Upper lobe of right lung (tissue), 1 donor: Measurements from ENCODE around the gene PDE1C. TPM values are rescaled to one million over a fixed set of nuclear protein-coding genes. Genes with fewer than 3 reads are reported as not detected.
A peak's percentile ranks its signal among the peaks of the same experiment; 100 is the strongest.

Source experiments
- ATAC-seq: fragments of 200-7000 bp; cut with Tn5 transposase; one replicate; pipeline ENCODE4 v1.9.1; 2020; ENCODE audit warnings: mild to moderate bottlenecking, moderate library complexity
- DNase-seq: peaks from one replicate; pipeline ENCODE4 v3.0.0-alpha.2; 2020
- H3K27ac ChIP-seq: fragments of 200-600 bp; one replicate; pipeline ENCODE4 v1.8.0; 2022
- H3K27me3 ChIP-seq: fragments of 200-600 bp; one replicate; pipeline ENCODE4 v1.8.0; 2022; ENCODE audit warnings: mild to moderate bottlenecking
- H3K36me3 ChIP-seq: fragments of 200-600 bp; one replicate; pipeline ENCODE4 v1.8.0; 2022
- H3K4me1 ChIP-seq: fragments of 200-600 bp; one replicate; pipeline ENCODE4 v1.8.0; 2022
- H3K4me3 ChIP-seq: fragments of 200-600 bp; one replicate; pipeline ENCODE4 v1.8.0; 2022; ENCODE audit warnings: mild to moderate bottlenecking
- H3K9me3 ChIP-seq: fragments of 200-600 bp; one replicate; pipeline ENCODE4 v1.8.0; 2022
- CTCF ChIP-seq: fragments of 200-600 bp; IDR thresholded peaks from one replicate; pipeline ENCODE4 v1.8.0; 2022; ENCODE audit warnings: antibody characterized with exemption
- intact Hi-C: fragments of 100-400 bp; cut with DNase I; formaldehyde crosslinking; loops from one replicate; pipeline ENCODE4 v1.11.0; 2022
- total RNA-seq: library from RNA; stranded (reverse); fragmentation: NEBNext Ultra II Directional; extraction: Animal tissue kit (Norgen Biotek cat#: 25700); gene quantifications from one replicate; pipeline ENCODE4 v1.2.1, GENCODE V29; 2021
- donor health status: DM: no; HTN: yes; CAD: no; lungs with severe emphysema.

The PDE1C gene
- total RNA-seq, 1 donor from 2014 or later: 13.0 TPM

DNA sequence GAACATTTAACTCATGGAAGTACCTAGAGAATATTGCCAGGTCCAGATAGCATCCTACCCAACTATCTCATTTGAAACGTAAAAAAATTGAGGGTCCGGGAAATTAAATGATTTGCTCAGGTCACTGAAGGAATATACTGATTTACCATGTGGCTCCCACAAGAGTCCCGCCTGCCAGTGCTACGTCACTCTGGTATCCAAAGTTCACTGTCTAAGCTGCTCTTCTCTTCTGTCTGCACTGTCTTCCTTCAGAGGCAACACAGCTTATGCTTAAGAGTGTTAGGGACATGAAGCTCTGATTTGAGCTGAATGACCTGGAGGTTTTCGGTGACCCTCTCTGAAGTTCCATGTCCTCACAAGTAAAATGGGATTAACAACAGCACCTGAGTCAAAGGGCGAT lies 114.6 kb downstream of the PDE1C start:
- no peak for TF ChIP-seq CTCF
- no peak for ATAC-seq
- no peak for DNase-seq

DNA sequence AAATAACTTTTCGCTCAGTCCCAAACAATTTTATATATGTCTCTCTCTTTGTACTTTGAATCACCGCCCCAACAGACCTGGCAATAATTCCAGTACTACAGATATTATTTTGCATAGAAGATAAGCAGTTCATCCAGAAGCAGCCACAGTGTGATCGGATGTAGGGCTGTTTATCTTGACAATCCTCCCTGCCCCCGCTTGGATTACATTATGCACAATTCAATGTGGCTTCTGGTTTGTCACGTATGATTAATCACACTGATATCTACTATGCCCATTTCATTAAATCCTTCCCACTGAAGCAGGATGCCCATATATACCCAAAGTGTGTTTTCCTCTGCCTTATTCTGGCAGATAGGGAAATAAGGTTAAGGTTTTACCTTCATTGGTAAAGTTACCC lies 115.2 kb downstream of the PDE1C start:
- no peaks in the 10 kb centered on the region for H3K4me1 ChIP-seq
- no peaks in the 10 kb centered on the region for H3K36me3 ChIP-seq
- H3K27ac ChIP-seq: no peak overlapping the region
- no peak overlapping the region for H3K4me3 ChIP-seq
- H3K9me3 ChIP-seq: no peaks in the 10 kb centered on the region
- no peak for DNase-seq
- no peak for ATAC-seq
- intact Hi-C loops: no loop called here
- H3K27me3 ChIP-seq: no peaks in the 10 kb centered on the region
- no peak for TF ChIP-seq CTCF

More for the DNA sequence above, 114.6 kb downstream of the PDE1C start:
- Histone ChIP-seq H3K27me3 (no peaks in the 10 kb centered on the region), H3K9me3 (no peaks in the 10 kb centered on the region), H3K4me1 (no peaks in the 10 kb centered on the region), H3K36me3 (no peaks in the 10 kb centered on the region), H3K27ac (no peak overlapping the region), H3K4me3 (no peak overlapping the region)
- intact Hi-C loops: no loop called here

DNA sequence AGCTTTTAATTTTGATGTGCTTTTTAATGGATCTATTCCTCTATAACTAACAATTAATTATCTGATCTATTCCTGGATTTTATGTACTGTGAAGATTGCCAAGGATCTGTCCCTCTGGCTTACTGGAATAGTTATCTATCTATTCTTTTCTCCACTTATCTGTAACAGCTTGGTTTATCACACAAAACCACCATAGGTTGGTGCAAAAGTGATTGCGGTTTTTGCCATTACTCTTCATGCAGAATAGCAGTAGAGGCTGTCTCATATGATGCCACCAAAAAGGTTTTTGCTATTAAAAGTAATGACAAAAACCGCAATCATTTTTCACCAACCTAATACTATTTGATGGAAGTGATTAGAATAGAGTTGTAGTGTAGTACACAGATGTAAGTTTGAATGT lies 115.7 kb downstream of the PDE1C start:
- TF ChIP-seq CTCF: no peak
- no peaks in the 10 kb centered on the region for H3K9me3 ChIP-seq
- no peaks in the 10 kb centered on the region for H3K36me3 ChIP-seq
- H3K27me3 ChIP-seq: no peaks in the 10 kb centered on the region
- DNase-seq: no peak
- no peak for ATAC-seq
- H3K4me3 ChIP-seq: no peak overlapping the region
- H3K27ac ChIP-seq: no peak overlapping the region
- intact Hi-C loops: no loop called here
- no peaks in the 10 kb centered on the region for H3K4me1 ChIP-seq

DNA sequence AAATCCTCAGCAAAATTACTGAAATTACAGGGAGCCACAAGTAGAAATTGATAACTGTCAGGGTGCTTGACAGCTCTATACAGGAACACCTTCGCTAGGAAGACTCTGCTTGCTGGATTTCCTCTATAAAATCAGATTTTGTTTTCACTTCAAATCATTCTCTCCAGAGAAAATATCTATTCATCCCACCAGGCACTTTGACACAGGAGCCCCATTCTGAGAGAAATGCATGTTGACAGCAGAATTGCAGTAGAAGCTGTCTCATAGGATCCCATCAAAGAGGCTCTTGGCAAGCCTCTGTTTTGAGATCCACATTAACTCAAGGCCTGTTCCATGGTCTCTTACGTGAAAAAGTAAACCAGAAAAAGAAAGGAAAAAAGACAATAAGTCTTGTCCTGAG lies 116.8 kb downstream of the PDE1C start:
- no peak overlapping the region for H3K4me3 ChIP-seq
- H3K4me1 ChIP-seq: no peaks in the 10 kb centered on the region
- no peak for TF ChIP-seq CTCF
- no peaks in the 10 kb centered on the region for H3K36me3 ChIP-seq
- DNase-seq (no peak), ATAC-seq (no peak)
- H3K9me3 ChIP-seq: no peaks in the 10 kb centered on the region
- no peak overlapping the region for H3K27ac ChIP-seq
- no peaks in the 10 kb centered on the region for H3K27me3 ChIP-seq
- intact Hi-C loops: no loop called here

DNA sequence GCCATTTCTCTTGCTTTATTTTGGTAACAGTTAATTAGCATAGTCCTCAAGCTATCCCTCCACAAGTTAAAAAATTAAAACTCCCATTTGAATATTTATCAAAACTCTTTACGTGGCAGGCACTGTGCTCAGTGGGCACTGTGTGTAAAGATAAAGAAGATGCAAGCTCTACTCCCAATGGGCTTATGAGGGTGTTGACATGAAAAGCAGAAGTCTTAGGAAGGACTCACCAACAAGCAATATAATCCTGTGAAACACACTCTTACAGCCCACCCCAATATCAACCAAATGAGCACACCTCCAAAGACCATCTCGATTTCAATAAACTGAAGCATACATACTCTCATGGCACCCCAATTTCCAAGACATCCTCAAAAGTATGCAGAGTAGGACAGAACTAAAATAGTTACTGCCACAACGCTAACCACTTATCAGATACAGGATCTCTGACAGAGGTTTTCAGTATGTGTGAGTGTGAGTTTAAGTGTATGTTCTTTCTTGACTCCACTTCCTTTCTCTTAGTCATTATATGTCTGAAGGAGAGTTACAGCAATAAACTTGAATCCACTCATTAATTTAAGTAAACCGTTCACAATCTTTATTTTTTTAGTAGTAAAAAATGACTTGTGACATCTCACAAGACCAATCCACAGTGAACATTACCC lies 120.0 kb downstream of the PDE1C start:
- H3K4me1 ChIP-seq: no peaks in the 10 kb centered on the region
- no peak overlapping the region for H3K27ac ChIP-seq
- DNase-seq (no peak), ATAC-seq (no peak)
- H3K27me3 ChIP-seq: no peaks in the 10 kb centered on the region
- no peak for TF ChIP-seq CTCF
- intact Hi-C loops: no loop called here
- H3K9me3 ChIP-seq: peaks cover 8% of the 10 kb centered on the region
- no peak overlapping the region for H3K4me3 ChIP-seq
- H3K36me3 ChIP-seq: no peaks in the 10 kb centered on the region

DNA sequence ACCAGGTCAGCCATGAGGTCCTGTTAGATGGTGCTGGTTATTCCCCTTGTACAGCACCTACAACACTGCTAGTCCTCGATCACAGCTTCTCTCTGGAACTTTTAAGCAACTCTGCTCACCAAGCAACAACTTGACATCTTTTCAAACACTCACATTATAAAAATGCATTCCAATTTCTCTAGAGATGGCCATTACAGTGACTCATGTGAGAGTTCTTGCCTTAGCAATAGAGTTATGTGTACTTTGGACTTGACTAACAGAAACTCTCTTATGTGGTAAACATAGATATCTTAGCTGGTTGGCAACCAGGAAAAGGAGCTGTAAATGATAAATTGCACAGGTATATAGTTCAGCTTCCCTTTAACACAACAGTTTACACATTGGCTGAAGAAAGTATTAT lies 122.2 kb downstream of the PDE1C start:
- intact Hi-C loops: no loop called here
- no peaks in the 10 kb centered on the region for H3K36me3 ChIP-seq

More for the DNA sequence above, 122.2 kb downstream of the PDE1C start:
- DNase-seq: no peak
- H3K27ac ChIP-seq: no peak overlapping the region
- H3K4me3 ChIP-seq: no peak overlapping the region
- H3K9me3 ChIP-seq: peaks cover 8% of the 10 kb centered on the region
- H3K4me1 ChIP-seq: no peaks in the 10 kb centered on the region
- ATAC-seq: peak; percentile 87
- TF ChIP-seq CTCF: no peak
- no peaks in the 10 kb centered on the region for H3K27me3 ChIP-seq
